ENCODE data around the gene IRF5.

Gene IRF5

GRCh38 chr7:128974241-128974934 is 36.7 kb downstream of the IRF5 start:
- TF ChIP-seq, protein P1, sequence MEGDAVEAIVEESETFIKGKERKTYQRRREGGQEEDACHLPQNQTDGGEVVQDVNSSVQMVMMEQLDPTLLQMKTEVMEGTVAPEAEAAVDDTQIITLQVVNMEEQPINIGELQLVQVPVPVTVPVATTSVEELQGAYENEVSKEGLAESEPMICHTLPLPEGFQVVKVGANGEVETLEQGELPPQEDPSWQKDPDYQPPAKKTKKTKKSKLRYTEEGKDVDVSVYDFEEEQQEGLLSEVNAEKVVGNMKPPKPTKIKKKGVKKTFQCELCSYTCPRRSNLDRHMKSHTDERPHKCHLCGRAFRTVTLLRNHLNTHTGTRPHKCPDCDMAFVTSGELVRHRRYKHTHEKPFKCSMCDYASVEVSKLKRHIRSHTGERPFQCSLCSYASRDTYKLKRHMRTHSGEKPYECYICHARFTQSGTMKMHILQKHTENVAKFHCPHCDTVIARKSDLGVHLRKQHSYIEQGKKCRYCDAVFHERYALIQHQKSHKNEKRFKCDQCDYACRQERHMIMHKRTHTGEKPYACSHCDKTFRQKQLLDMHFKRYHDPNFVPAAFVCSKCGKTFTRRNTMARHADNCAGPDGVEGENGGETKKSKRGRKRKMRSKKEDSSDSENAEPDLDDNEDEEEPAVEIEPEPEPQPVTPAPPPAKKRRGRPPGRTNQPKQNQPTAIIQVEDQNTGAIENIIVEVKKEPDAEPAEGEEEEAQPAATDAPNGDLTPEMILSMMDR (IDR thresholded peaks at IDR 0.05; ENCODE audit: insufficient read depth, low read length, poor library complexity, severe bottlenecking) = no peak
- Histone ChIP-seq H3K27me3 (replicated peaks; ENCODE audit: control insufficient read depth, insufficient read depth, low read length) (no peaks in the 10 kb centered on the region), H3K36me3 (ENCODE audit: control insufficient read depth, insufficient read depth, low read length) (peaks cover 18% of the 10 kb centered on the region), H3K4me3 (replicated peaks; ENCODE audit: low read depth, low read length) (no peak overlapping the region)
- no peak for DNase-seq (ENCODE audit: extremely low read depth, insufficient read length)

- no peak for DNase-seq (ENCODE audit: extremely low read depth, insufficient read length)
- Histone ChIP-seq H3K4me3 (replicated peaks; ENCODE audit: low read depth, low read length) (no peak overlapping the region), H3K36me3 (ENCODE audit: control insufficient read depth, insufficient read depth, low read length) (peaks cover 11% of the 10 kb centered on the region), H3K27me3 (replicated peaks; ENCODE audit: control insufficient read depth, insufficient read depth, low read length) (no peaks in the 10 kb centered on the region)
- TF ChIP-seq, protein P1 (IDR thresholded peaks at IDR 0.05; ENCODE audit: insufficient read depth, low read length, poor library complexity, severe bottlenecking) = no peak
These were observed 44.4 kb downstream of the IRF5 start for GRCh38 chr7:128982105-128982504.

DNA sequence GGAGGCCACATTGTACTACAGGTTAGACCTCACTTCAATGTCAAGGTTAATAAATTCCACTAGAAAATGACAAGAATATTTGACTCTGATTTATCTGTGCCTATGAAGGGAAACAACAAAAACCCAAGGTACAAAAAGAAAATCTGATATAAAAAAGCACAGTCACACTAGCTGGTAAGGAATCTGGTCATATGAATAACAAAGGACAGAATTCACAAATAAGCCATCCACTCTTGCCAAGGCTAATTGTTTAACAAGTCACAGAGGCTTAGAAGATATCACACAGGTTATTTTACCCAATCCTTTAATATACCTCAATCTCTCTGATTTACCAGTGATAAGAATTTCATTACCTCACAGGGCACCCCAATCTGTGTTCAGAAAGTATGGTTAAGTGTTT is 47.9 kb downstream of the IRF5 start:
- no peak overlapping the region for H3K4me3 ChIP-seq (replicated peaks; ENCODE audit: low read depth, low read length)
- H3K36me3 ChIP-seq (ENCODE audit: control insufficient read depth, insufficient read depth, low read length) = peaks cover 7% of the 10 kb centered on the region
- TF ChIP-seq, protein P1 (IDR thresholded peaks at IDR 0.05; ENCODE audit: insufficient read depth, low read length, poor library complexity, severe bottlenecking) = no peak
- DNase-seq (ENCODE audit: extremely low read depth, insufficient read length) = no peak
- no peaks in the 10 kb centered on the region for H3K27me3 ChIP-seq (replicated peaks; ENCODE audit: control insufficient read depth, insufficient read depth, low read length)

DNA sequence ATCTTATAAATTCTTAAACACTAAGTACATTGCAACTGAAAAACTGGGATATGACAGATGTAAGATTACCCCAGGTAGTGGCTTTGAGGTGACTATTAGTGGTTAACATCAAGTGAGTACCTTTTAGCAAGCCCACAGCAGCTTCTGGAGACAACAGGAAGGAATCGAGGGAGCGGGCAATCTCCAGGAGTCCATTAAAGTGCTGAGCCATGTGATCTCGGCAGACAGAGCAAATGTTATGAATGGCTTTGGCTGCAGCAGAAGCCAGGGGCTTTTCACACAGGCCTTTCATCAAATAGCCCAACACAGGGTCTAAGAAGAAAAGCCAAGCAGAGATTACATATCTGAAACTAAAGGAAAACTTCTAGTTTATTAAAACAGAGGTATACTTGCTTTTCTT is 48.9 kb downstream of the IRF5 start:
- no peaks in the 10 kb centered on the region for H3K27me3 ChIP-seq (replicated peaks; ENCODE audit: control insufficient read depth, insufficient read depth, low read length)
- H3K4me3 ChIP-seq (replicated peaks; ENCODE audit: low read depth, low read length) = no peak overlapping the region
- peaks cover 7% of the 10 kb centered on the region for H3K36me3 ChIP-seq (ENCODE audit: control insufficient read depth, insufficient read depth, low read length)
- TF ChIP-seq, protein P1 (IDR thresholded peaks at IDR 0.05; ENCODE audit: insufficient read depth, low read length, poor library complexity, severe bottlenecking) = no peak
- DNase-seq (ENCODE audit: extremely low read depth, insufficient read length) = no peak

- TF ChIP-seq, protein P1 (IDR thresholded peaks at IDR 0.05; ENCODE audit: insufficient read depth, low read length, poor library complexity, severe bottlenecking) = no peak
- Histone ChIP-seq H3K27me3 (replicated peaks; ENCODE audit: control insufficient read depth, insufficient read depth, low read length) (no peaks in the 10 kb centered on the region), H3K36me3 (ENCODE audit: control insufficient read depth, insufficient read depth, low read length) (peaks cover 8% of the 10 kb centered on the region), H3K4me3 (replicated peaks; ENCODE audit: low read depth, low read length) (no peak overlapping the region)
- DNase-seq (ENCODE audit: extremely low read depth, insufficient read length) = no peak
These were observed 50.6 kb downstream of the IRF5 start for GRCh38 chr7:128988372-128988771.

GRCh38 chr7:128989961-128990360 is 52.2 kb downstream of the IRF5 start:
- TF ChIP-seq, protein P1 (IDR thresholded peaks at IDR 0.05; ENCODE audit: insufficient read depth, low read length, poor library complexity, severe bottlenecking) = no peak
- no peak overlapping the region for H3K4me3 ChIP-seq (replicated peaks; ENCODE audit: low read depth, low read length)
- H3K36me3 ChIP-seq (ENCODE audit: control insufficient read depth, insufficient read depth, low read length) = peaks cover 8% of the 10 kb centered on the region
- no peak for DNase-seq (ENCODE audit: extremely low read depth, insufficient read length)
- no peaks in the 10 kb centered on the region for H3K27me3 ChIP-seq (replicated peaks; ENCODE audit: control insufficient read depth, insufficient read depth, low read length)

Measured in GM06990 (cell line).